A673 (cell line): ENCODE measurements around the gene MACROD1. TPM values are rescaled to one million over a fixed set of nuclear protein-coding genes. Genes with fewer than 3 reads are reported as not detected.

Experiments
- BruUV-seq: library from RNA; stranded (reverse); fragments of 400-500 nt; replicated peaks from 2 replicates; lab custom pipeline; 2021; lab: Mats Ljungman, UMichigan
- CTCF ChIA-PET: fragments of 300-600 bp; sonication (Branson Sonifier 250); formaldehyde crosslinking; loops from one replicate; lab custom pipeline; 2022; ENCODE audit warnings: antibody characterized with exemption; lab: Charles Lee
- POLR2A ChIA-PET: fragments of 300-600 bp; sonication (Branson Sonifier 250); formaldehyde crosslinking; loops from one replicate; lab custom pipeline; 2022; ENCODE audit warnings: antibody characterized with exemption; ENCODE audit not compliant: low non-redundant PET; lab: Charles Lee
- DNase-seq: peaks from one replicate; pipeline ENCODE4 v3.0.0-alpha.2; 2015; ENCODE audit warnings: low spot score
- H3K27ac ChIP-seq: fragments of 200-600 bp; sonication (generic); 2 replicates; pipeline ENCODE4 v1.5.1; 2016; ENCODE audit warnings: mixed run types, low read depth, mild to moderate bottlenecking, mixed read lengths, antibody characterized with exemption, low read length; ENCODE audit not compliant: poor library complexity, severe bottlenecking
- H3K27me3 ChIP-seq: fragments of 200-600 bp; sonication (generic); replicated peaks from 2 replicates; pipeline ENCODE4 v1.6.1; 2017; ENCODE audit warnings: mixed run types, low read depth, mild to moderate bottlenecking, mixed read lengths, antibody characterized with exemption, low read length; ENCODE audit not compliant: insufficient read depth, poor library complexity
- H3K36me3 ChIP-seq: fragments of 200-600 bp; sonication (generic); 2 replicates; pipeline ENCODE4 v1.6.1; 2016; ENCODE audit warnings: mixed run types, mild to moderate bottlenecking, mixed read lengths, antibody characterized with exemption, low read length; ENCODE audit not compliant: insufficient read depth, poor library complexity, severe bottlenecking
- H3K4me1 ChIP-seq: fragments of 200-600 bp; sonication (generic); 2 replicates; pipeline ENCODE4 v1.6.1; 2017; ENCODE audit warnings: mixed run types, mild to moderate bottlenecking, mixed read lengths, antibody characterized with exemption, low read length; ENCODE audit not compliant: insufficient read depth, poor library complexity, severe bottlenecking
- H3K4me3 ChIP-seq: fragments of 200-600 bp; sonication (generic); 2 replicates; pipeline ENCODE4 v1.5.1; 2016; ENCODE audit warnings: low read depth, mixed run types, mild to moderate bottlenecking, mixed read lengths, low read length; ENCODE audit not compliant: poor library complexity, severe bottlenecking
- H3K9me3 ChIP-seq: fragments of 200-600 bp; sonication (generic); 2 replicates; pipeline ENCODE4 v1.6.1; 2016; ENCODE audit warnings: mixed run types, low read depth, mild to moderate bottlenecking, mixed read lengths, antibody characterized with exemption, low read length; ENCODE audit not compliant: poor library complexity, severe bottlenecking
- CTCF ChIP-seq: fragments of 300-800, 200-600 bp; sonication (generic); conservative IDR thresholded peaks from 2 replicates; pipeline ENCODE4 v1.5.1; 2017; ENCODE audit warnings: low read depth, mild to moderate bottlenecking, antibody characterized with exemption, low read length, moderate library complexity, mixed read lengths
- EZH2 ChIP-seq: fragments of 200-600 bp; sonication (generic); IDR thresholded peaks from 2 replicates; pipeline ENCODE4 v1.6.1; 2017; ENCODE audit warnings: borderline replicate concordance, low read depth, mild to moderate bottlenecking, mixed read lengths, antibody characterized with exemption, low read length; ENCODE audit not compliant: poor library complexity, severe bottlenecking
- intact Hi-C: fragments of 100-400 bp; cut with micrococcal nuclease; formaldehyde crosslinking; loops from one replicate; pipeline ENCODE4 v1.10.0; 2022; ENCODE audit not compliant: unreplicated experiment
- total RNA-seq: library from RNA; stranded (reverse); gene quantifications from 2 replicates; pipeline ENCODE4 v1.2.3, GENCODE V29; 2021

Gene MACROD1
- total RNA-seq, 1 experiment from 2014 or later = 28.7 TPM

DNA sequence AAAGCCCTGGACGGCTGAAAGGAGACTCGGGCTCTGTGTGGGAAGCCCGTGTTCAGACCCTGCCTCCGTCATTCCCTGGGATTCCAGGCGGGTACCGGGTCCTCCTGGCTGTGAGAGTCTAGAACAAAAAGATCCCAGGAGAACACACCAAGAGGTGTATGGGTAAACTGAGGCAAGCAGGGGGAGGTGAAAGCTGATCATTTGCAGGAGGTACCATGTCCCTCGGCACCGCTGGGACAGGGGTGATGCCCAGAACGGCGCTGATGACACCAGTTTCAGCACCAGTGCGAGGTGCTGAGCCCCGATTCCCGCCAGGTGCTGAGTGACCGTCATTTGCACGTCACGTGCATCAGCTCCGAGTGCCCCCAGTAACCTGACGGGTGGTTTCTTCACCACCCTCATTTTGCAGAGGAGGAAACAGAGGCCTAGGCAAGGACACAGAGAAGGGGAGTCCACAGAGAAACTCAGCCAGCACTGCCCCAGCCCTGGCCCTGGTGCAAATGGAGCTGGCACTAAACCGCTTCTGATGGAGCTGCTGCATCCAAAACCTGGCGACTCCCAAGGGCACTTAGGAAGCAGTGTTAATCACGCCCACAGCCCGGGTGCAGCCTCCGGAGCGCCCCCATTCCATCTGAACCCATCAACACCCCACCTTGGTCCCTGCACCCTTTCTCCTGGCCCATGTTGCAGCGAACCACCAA, 16.8 kb downstream of the MACROD1 start:
- Histone ChIP-seq H3K27ac (peak overlapping the region; percentile 38), H3K4me3 (peak overlapping the region; percentile 34), H3K9me3 (no peaks in the 10 kb centered on the region), H3K27me3 (no peaks in the 10 kb centered on the region), H3K4me1 (peaks cover 22% of the 10 kb centered on the region), H3K36me3 (no peaks in the 10 kb centered on the region)
- intact Hi-C loops = loop anchor here (1.0 to 5.0 kb wide), 3 partner anchors 149 to 672 kb away; partner anchors contain the start of gene MARK2
- TF ChIP-seq EZH2 (no peak), CTCF (no peak; the same call in none of the 2 replicates)
- BruUV-seq = no TSS peak
- POLR2A ChIA-PET = no interaction called here
- CTCF ChIA-PET = interaction anchor here (0.6 to 1.3 kb wide), 5 partner anchors 13 to 204 kb away, joined by 3 to 6 read pairs (median 5); no protein-coding TSS in a partner anchor
- no peak for DNase-seq

DNA sequence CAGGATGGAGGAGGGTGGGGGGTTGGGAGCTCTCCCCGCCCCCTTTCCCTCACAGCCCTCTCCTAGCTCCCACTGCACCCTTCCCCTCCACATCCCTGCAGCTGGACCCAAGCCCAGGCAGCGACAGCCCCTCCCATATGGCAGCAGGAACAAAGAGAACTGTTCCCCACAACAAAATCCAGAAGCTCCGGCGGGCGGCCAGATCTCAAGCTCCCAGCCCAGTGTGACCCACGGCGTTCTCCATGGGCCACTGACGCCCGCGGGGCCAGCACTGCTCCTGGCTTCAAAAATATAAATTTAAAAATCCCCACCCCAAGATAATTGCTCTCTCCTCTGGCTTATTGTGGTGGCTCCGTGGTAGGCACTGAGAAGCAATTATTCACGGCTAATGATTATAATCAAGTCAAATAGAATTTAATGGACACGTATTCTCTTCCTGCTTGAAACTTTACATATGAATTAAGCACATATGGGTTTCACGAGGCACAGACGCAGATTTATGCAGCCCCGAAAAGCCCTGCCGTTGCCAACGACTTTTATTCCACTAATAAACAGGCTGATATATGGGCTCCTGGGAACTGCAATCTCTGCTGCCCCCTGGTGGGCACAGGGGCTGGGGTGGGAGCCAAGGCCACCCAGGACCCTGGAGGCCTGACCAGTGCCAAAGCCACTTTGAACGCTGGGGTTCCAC, 17.5 kb downstream of the MACROD1 start:
- BruUV-seq = no TSS peak
- ChIA-PET CTCF (interaction anchor here (0.6 to 1.5 kb wide), 9 partner anchors 9 to 1740 kb away, joined by 3 to 9 read pairs (median 3); partner anchors contain the start of gene FIBP), POLR2A (no interaction called here)
- Histone ChIP-seq H3K9me3 (no peaks in the 10 kb centered on the region), H3K36me3 (no peaks in the 10 kb centered on the region), H3K4me1 (peaks cover 22% of the 10 kb centered on the region), H3K4me3 (peak overlapping the region; percentile 34), H3K27me3 (no peaks in the 10 kb centered on the region), H3K27ac (peak overlapping the region; percentile 75)
- intact Hi-C loops = loop anchor here (1.0 to 5.0 kb wide), 3 partner anchors 148 to 671 kb away; partner anchors contain the start of gene MARK2
- TF ChIP-seq EZH2 = no peak
- TF ChIP-seq CTCF = peak; percentile 100
- peak; percentile 94 for DNase-seq

DNA sequence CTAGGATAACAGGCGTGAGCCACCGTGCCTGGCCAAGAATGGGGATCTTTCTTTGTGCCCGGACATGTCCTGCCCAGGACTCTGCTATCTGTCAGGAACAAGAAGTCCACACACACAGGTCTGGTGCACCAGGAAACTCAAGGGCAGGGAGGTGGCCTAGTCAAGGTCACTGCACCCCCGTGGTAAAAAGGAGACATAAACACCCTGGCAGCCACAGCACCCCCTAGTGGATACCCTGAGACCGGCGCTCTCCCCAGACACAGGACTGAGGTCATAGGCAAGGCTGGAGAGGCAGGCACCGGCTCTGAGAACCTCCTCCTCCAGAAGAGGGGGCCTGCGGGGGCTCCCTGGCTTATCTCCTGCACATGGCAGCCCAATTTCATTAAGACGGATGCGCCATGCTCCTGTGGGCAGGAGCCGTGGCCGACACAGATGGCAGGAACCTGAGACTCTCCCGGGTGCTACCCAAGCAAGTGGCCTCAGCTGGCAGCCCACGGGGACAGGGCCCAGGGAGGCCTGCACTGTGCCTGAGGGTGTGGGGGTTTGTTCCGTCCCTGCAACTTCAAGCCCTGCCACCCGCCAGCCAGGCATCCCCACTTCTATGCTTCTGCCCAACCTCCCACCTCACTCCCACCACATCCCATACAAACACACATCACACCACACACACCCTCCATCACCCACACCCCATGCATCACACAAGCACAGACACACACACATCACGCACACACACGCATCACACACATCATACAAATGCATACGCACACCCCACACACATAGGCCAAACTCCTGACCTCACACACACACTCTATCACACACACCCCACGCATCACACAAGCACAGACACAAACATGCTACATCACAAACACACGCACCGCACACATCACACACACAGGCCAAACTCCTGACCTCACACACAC, 19.6 kb downstream of the MACROD1 start:
- H3K9me3 ChIP-seq = no peaks in the 10 kb centered on the region
- no peaks in the 10 kb centered on the region for H3K36me3 ChIP-seq
- DNase-seq = peak; percentile 66
- H3K4me1 ChIP-seq = peaks cover 15% of the 10 kb centered on the region
- H3K27me3 ChIP-seq = no peaks in the 10 kb centered on the region
- no peak overlapping the region for H3K27ac ChIP-seq
- intact Hi-C loops = loop anchor here (5.0 kb wide), 1 partner anchor 669 kb away; no protein-coding TSS in a partner anchor
- ChIA-PET CTCF (no interaction called here), POLR2A (no interaction called here)
- TF ChIP-seq EZH2 = no peak
- peak; percentile 92 for TF ChIP-seq CTCF
- BruUV-seq = no TSS peak
- no peak overlapping the region for H3K4me3 ChIP-seq
